ENCODE measurements around the gene HAND1. TPM values are rescaled to one million over a fixed set of nuclear protein-coding genes. Genes with fewer than 3 reads are reported as not detected.

HAND1 gene
- 0.34 to 0.83 TPM (median 0.44 TPM) in 5 replicates for total RNA-seq (2022; extraction: Qiagen RNA extraction)

GRCh38 chr5:154478224-154478565 lies at the start of gene HAND1:
Gene HAND1, minus strand, starts transcription at chr5:154478227. Its CDS starts 219 bp downstream, at chr5:154478008.

DNA sequence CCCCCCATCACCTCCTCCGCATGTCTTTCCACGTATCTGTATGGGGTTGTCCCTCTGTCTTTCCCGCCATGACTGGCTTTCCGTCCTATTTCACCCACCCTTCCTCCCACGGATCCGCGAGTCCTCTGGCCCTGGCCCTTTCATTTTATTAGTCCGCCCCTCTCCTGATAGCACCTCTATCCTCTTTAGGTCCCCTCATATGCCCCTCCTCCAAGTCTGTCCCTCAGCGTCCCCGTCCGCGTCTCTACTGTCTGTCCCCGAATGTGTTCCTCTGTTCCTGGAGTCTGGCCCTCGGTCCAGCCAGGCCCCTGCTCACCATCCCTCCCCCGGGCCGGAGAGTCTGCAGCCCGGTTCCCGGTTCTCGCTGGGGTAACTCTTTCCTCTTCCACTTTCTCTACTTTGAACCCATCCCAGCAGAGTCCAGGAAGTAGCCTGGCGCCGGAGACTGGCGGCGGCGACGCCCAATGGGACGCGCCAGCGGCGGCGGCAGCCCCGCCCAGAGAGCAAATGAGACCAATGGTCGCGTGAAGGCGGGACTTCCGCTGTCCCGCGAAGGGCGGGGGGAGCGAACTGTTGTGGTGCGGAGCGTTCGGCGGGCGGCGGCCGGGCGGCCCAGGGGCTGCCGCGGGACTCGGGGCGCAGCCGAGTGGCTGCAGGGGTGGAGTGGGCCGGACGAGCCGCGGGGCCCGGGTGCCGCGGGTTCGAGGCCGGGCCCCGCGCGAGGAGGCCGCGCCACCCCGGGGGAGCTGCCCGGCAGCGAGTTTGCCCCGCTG lies 32.4 kb downstream of the HAND1 start, which contains the start of gene SAP30L:
TSS of gene SAP30L (plus strand) at position 576 of the 773 bp plus-strand sequence. CDS start 608 bp downstream, outside the sequence.

Other genes starting within 250 kb of the HAND1 start
- 29.0 to 35.0 TPM (median 31.9 TPM) in 5 replicates for gene SAP30L, start 32.2 kb downstream of the HAND1 start, total RNA-seq (2022; extraction: Qiagen RNA extraction)